IPS DF 4.7 (cell line): Measurements from ENCODE around the gene SLC1A7.

Experiments used
- DNase-seq: peaks from one replicate; pipeline ENCODE4 v3.0.0-alpha.2; 2013; ENCODE audit warnings: low spot score; ENCODE audit errors: extremely low read depth

Gene SLC1A7

GRCh38 chr1:53134042-53134485 is 8.4 kb downstream of the SLC1A7 start:
- no peak for DNase-seq

GRCh38 chr1:53133261-53134041 is 9.0 kb downstream of the SLC1A7 start:
- no peak for DNase-seq

- no peak for DNase-seq
These were observed 10.3 kb downstream of the SLC1A7 start for GRCh38 chr1:53132176-53132575.

- no peak for DNase-seq
These were observed 10.9 kb downstream of the SLC1A7 start for GRCh38 chr1:53131590-53131938.

GRCh38 chr1:53130878-53131589 is 11.4 kb downstream of the SLC1A7 start:
- no peak for DNase-seq

GRCh38 chr1:53130598-53130877 is 11.9 kb downstream of the SLC1A7 start:
- DNase-seq, result no peak

- no peak for DNase-seq
These were observed 12.4 kb downstream of the SLC1A7 start for GRCh38 chr1:53129891-53130597.

GRCh38 chr1:53128401-53128800 is 14.0 kb downstream of the SLC1A7 start:
- DNase-seq, result no peak

- no peak for DNase-seq
These were observed 14.9 kb downstream of the SLC1A7 start for GRCh38 chr1:53127546-53127945.

GRCh38 chr1:53126495-53126894 is 15.9 kb downstream of the SLC1A7 start:
- DNase-seq, result no peak

GRCh38 chr1:53125623-53126360 is 16.6 kb downstream of the SLC1A7 start:
- no peak for DNase-seq

GRCh38 chr1:53125122-53125521 is 17.3 kb downstream of the SLC1A7 start:
- DNase-seq, result no peak

- no peak for DNase-seq
These were observed 18.8 kb downstream of the SLC1A7 start for GRCh38 chr1:53123453-53124140.

- no peak for DNase-seq
These were observed 19.5 kb downstream of the SLC1A7 start for GRCh38 chr1:53122961-53123413.

GRCh38 chr1:53122201-53122885 is 20.1 kb downstream of the SLC1A7 start:
- no peak for DNase-seq

GRCh38 chr1:53121319-53122172 is 20.9 kb downstream of the SLC1A7 start:
- DNase-seq, result no peak

GRCh38 chr1:53120659-53121058 is 21.8 kb downstream of the SLC1A7 start:
- DNase-seq, result no peak

- DNase-seq, result no peak
These were observed 24.6 kb downstream of the SLC1A7 start for GRCh38 chr1:53117836-53118235.

- no peak for DNase-seq
These were observed 25.4 kb downstream of the SLC1A7 start for GRCh38 chr1:53116933-53117600.
